Upper lobe of left lung (tissue), 4 donors: ENCODE measurements around the gene C10orf53.

Source experiments
- EP300 ChIP-seq, 4 donors: sonication (generic); formaldehyde crosslinking; IDR thresholded peaks; one replicate each; pipeline ENCODE4 v1.5.1; 2017; ENCODE audit warnings: antibody characterized with exemption in 4 of 4, control low read depth in 2 of 4
- POLR2A ChIP-seq, 4 donors: fragments of 450-650 bp; IDR thresholded peaks; one replicate each; pipeline ENCODE4 v1.5.1; 2016 to 2017; ENCODE audit warnings: antibody characterized with exemption in 4 of 4, mild to moderate bottlenecking in 2 of 4

DNA sequence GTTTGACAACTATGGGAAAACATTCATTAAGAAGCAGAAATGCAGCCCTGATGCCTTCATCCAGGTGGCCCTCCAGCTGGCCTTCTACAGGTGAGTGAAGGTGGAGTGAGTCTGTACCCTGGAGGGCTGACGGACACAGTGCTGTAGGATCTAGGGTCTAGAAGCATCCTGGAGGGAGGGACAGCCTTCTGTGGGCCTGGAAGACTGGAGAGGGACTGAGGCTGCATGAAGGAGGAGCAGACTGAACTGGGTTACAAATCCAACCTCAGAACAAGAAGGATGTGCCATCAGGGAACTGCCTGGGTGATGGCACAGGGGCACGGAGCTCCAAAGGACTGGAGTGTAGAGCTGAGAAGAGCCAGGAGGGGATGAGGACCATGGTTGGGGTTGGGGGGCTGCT is 27.5 kb upstream of the C10orf53 start:
- TF ChIP-seq POLR2A (IDR thresholded peaks at IDR 0.05) = no peak
- TF ChIP-seq EP300 (IDR thresholded peaks at IDR 0.05) = no peak
